Suppressor macrophage treated with lipopolysaccharide for 1 hour (primary cell): Measurements from ENCODE around the gene CDH6.
A peak's percentile ranks its signal among the peaks of the same experiment; 100 is the strongest.

Source experiments
- DNase-seq, 3 donors: peaks; one replicate each; pipeline ENCODE4 v3.0.0-alpha.2; 2020 to 2022

CDH6 gene

GRCh38 chr5:31193591-31194467 is at the start of gene CDH6:
TSS of gene CDH6 (plus strand) at chr5:31193686. CDS start at chr5:31267474, 73,788 bp downstream.
- DNase-seq, result no peak

- DNase-seq, result no peak
Observed at GRCh38 chr5:31144364-31144763, 49.1 kb upstream of the CDH6 start.

GRCh38 chr5:31148959-31149475 is 44.5 kb upstream of the CDH6 start:
- no peak for DNase-seq

GRCh38 chr5:31153521-31153920 is 40.0 kb upstream of the CDH6 start:
- DNase-seq, result peak in 2 of 3 donors; percentile 6 to 33

- no peak for DNase-seq
Observed at GRCh38 chr5:31156631-31157160, 36.8 kb upstream of the CDH6 start.

GRCh38 chr5:31157720-31158119 is 35.8 kb upstream of the CDH6 start:
- DNase-seq, result no peak

- no peak for DNase-seq
Observed at GRCh38 chr5:31158686-31159085, 34.8 kb upstream of the CDH6 start.

GRCh38 chr5:31161781-31162181 is 31.7 kb upstream of the CDH6 start:
- no peak for DNase-seq

- no peak for DNase-seq
Observed at GRCh38 chr5:31165729-31166128, 27.8 kb upstream of the CDH6 start.

- no peak for DNase-seq
Observed at GRCh38 chr5:31169379-31169778, 24.1 kb upstream of the CDH6 start.

- no peak for DNase-seq
Observed at GRCh38 chr5:31172881-31173280, 20.6 kb upstream of the CDH6 start.

- no peak for DNase-seq
Observed at GRCh38 chr5:31173614-31174013, 19.9 kb upstream of the CDH6 start.

- DNase-seq, result no peak
Observed at GRCh38 chr5:31181376-31181987, 12.0 kb upstream of the CDH6 start.

- DNase-seq, result no peak
Observed at GRCh38 chr5:31182136-31182535, 11.3 kb upstream of the CDH6 start.

GRCh38 chr5:31185951-31186350 is 7.5 kb upstream of the CDH6 start:
- DNase-seq, result no peak

- DNase-seq, result peak; percentile 34 to 55 (median 40)
Observed at GRCh38 chr5:31186672-31187267, 6.7 kb upstream of the CDH6 start.

- DNase-seq, result no peak
Observed at GRCh38 chr5:31187591-31187990, 5.9 kb upstream of the CDH6 start.

- DNase-seq, result no peak
Observed at GRCh38 chr5:31192442-31192841, 1.0 kb upstream of the CDH6 start.

- no peak for DNase-seq
Observed at GRCh38 chr5:31193116-31193515, 370 bp upstream of the CDH6 start.

GRCh38 chr5:31194468-31194813 is 955 bp downstream of the CDH6 start:
- DNase-seq, result no peak

GRCh38 chr5:31194892-31195555 is 1.5 kb downstream of the CDH6 start:
- DNase-seq, result no peak

GRCh38 chr5:31196309-31196708 is 2.8 kb downstream of the CDH6 start:
- DNase-seq, result no peak

- no peak for DNase-seq
Observed at GRCh38 chr5:31197183-31197582, 3.7 kb downstream of the CDH6 start.
